SK-N-SH (cell line): ENCODE data around the gene AKR1E2. TPM values are rescaled to one million over a fixed set of nuclear protein-coding genes. Genes with fewer than 3 reads are reported as not detected.

Source experiments
- CHD2 ChIP-seq: fragments of 150-350 bp; IDR thresholded peaks from 2 replicates; pipeline ENCODE4 v1.6.1; 2018; ENCODE audit warnings: low read length; ENCODE audit not compliant: partially characterized antibody
- CTCF ChIP-seq: fragments of 200-600 bp; sonication (generic); IDR thresholded peaks from 2 replicates; pipeline ENCODE4 v1.6.1; 2017; ENCODE audit warnings: antibody characterized with exemption, mild to moderate bottlenecking, moderate library complexity
- ELF1 ChIP-seq: IDR thresholded peaks from 2 replicates; pipeline ENCODE4 v1.4.0; 2012
- FOXM1 ChIP-seq: IDR thresholded peaks from 2 replicates; pipeline ENCODE4 v1.4.0; 2012; ENCODE audit warnings: low read depth, mild to moderate bottlenecking
- JUND ChIP-seq: IDR thresholded peaks from 2 replicates; pipeline ENCODE4 v1.4.0; 2012
- MAX ChIP-seq: IDR thresholded peaks from 2 replicates; pipeline ENCODE4 v1.4.0; 2012; ENCODE audit warnings: low read depth
- MXI1 ChIP-seq: IDR thresholded peaks from 2 replicates; pipeline ENCODE4 v1.6.1; 2012; ENCODE audit warnings: mild to moderate bottlenecking, low read depth, low read length, improper control_type of control experiment
- NRF1 ChIP-seq: IDR thresholded peaks from 2 replicates; pipeline ENCODE4 v1.6.1; 2012; ENCODE audit warnings: low read depth, mild to moderate bottlenecking, low read length
- RCOR1 ChIP-seq: fragments of 150-350 bp; IDR thresholded peaks from 2 replicates; pipeline ENCODE4 v1.6.1; 2017; ENCODE audit warnings: antibody characterized with exemption, low read length
- REST ChIP-seq: IDR thresholded peaks from 2 replicates; pipeline ENCODE4 v1.6.1; 2012; ENCODE audit warnings: mild to moderate bottlenecking, low read depth, low read length, moderate library complexity
- RFX5 ChIP-seq: IDR thresholded peaks from 2 replicates; pipeline ENCODE4 v1.6.1; 2012; ENCODE audit warnings: mild to moderate bottlenecking, improper control_type of control experiment, low read length
- RXRA ChIP-seq: IDR thresholded peaks from 2 replicates; pipeline ENCODE4 v1.4.0; 2012; ENCODE audit warnings: low read depth, mild to moderate bottlenecking, borderline replicate concordance
- SIN3A ChIP-seq: IDR thresholded peaks from 2 replicates; pipeline ENCODE4 v1.6.1; 2012; ENCODE audit warnings: low read depth, mild to moderate bottlenecking, low read length, moderate library complexity, borderline replicate concordance
- SMC3 ChIP-seq: IDR thresholded peaks from 2 replicates; pipeline ENCODE4 v1.6.1; 2012; ENCODE audit warnings: low read depth, low read length, improper control_type of control experiment
- TAF1 ChIP-seq: IDR thresholded peaks from 2 replicates; pipeline ENCODE4 v1.6.1; 2012; ENCODE audit warnings: low read depth, mild to moderate bottlenecking, low read length, moderate library complexity, borderline replicate concordance
- TEAD4 ChIP-seq: IDR thresholded peaks from 2 replicates; pipeline ENCODE4 v1.4.0; 2012; ENCODE audit warnings: mild to moderate bottlenecking, borderline replicate concordance; ENCODE audit not compliant: insufficient read depth
- USF2 ChIP-seq: fragments of 150-350 bp; IDR thresholded peaks from 2 replicates; pipeline ENCODE4 v1.6.1; 2017; ENCODE audit warnings: antibody characterized with exemption, low read length, low read depth, borderline replicate concordance
- ZBTB33 ChIP-seq: IDR thresholded peaks from 2 replicates; pipeline ENCODE4 v1.4.0; 2012; ENCODE audit warnings: low read depth, borderline replicate concordance
- polyA plus RNA-seq, 3 experiments: library from polyadenylated mRNA; depleted of rRNA; stranded (reverse); fragments of >200 nt; gene quantifications; 2 replicates each; pipeline ENCODE4 v1.2.3, GENCODE V29; 2012

AKR1E2 gene
- polyA plus RNA-seq, 1 of the 3 experiments (the other 2 are of a cell fraction) = 5.8 TPM

- 0 out of 2 replicates have a peak, but pooled peaks have one; percentile 16 for TF ChIP-seq ZBTB33
- TF ChIP-seq CTCF = no peak
- no peak for TF ChIP-seq NRF1
- no peak for TF ChIP-seq SMC3
- TF ChIP-seq MAX = no peak
- TF ChIP-seq TAF1 = no peak
- TF ChIP-seq CHD2 = no peak
- no peak for TF ChIP-seq USF2
- TF ChIP-seq REST = no peak
- no peak for TF ChIP-seq SIN3A
- no peak for TF ChIP-seq MXI1
- 0 out of 2 replicates have a peak, but pooled peaks have one; percentile 46 for TF ChIP-seq FOXM1
- no peak for TF ChIP-seq RXRA
- TF ChIP-seq TEAD4 = peak; percentile 69; the same call in 1 of the 2 replicates
- peak; percentile 79 for TF ChIP-seq JUND
- no peak for TF ChIP-seq RFX5
- no peak for TF ChIP-seq RCOR1
- TF ChIP-seq ELF1 = no peak
These were observed 45.2 kb upstream of the AKR1E2 start (continued) for GRCh38 chr10:4780782-4781181.
